HuH-7 (cell line): Measurements from ENCODE around the gene SIRT7.
"Not testable (repeated sequence)": the region's sequence is repeated elsewhere in the genome, so short reads cannot be mapped to it uniquely, and the experiment has no call there.

Source experiments
- DNase-seq: peaks from one replicate; pipeline ENCODE4 v3.0.0; 2011; ENCODE audit warnings: low spot score

The SIRT7 gene

GRCh38 chr17:81918832-81919545 is 1.0 kb upstream of the SIRT7 start:
- no peak for DNase-seq

DNA sequence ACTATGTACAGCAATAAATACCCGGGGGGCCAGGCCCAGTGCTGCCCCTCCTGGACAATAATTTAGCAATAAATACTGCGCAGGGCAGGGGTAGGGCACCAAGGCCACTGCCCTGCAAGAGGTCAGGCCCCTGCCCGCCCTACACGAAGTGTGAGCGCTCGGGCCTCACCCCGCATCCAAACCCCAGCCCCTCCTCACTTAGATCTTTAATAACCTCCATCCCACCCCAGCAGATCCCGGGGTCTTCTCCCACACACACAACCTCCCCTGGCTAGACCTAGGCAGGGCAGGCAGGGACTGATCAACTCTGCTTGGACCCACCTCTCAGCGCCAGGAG is 325 bp upstream of the SIRT7 start:
- DNase-seq, result not testable (repeated sequence)

- DNase-seq, result no peak
These were observed 1.6 kb downstream of the SIRT7 start for GRCh38 chr17:81916234-81917001.

- no peak for DNase-seq
These were observed 2.6 kb downstream of the SIRT7 start for GRCh38 chr17:81915331-81915730.

DNA sequence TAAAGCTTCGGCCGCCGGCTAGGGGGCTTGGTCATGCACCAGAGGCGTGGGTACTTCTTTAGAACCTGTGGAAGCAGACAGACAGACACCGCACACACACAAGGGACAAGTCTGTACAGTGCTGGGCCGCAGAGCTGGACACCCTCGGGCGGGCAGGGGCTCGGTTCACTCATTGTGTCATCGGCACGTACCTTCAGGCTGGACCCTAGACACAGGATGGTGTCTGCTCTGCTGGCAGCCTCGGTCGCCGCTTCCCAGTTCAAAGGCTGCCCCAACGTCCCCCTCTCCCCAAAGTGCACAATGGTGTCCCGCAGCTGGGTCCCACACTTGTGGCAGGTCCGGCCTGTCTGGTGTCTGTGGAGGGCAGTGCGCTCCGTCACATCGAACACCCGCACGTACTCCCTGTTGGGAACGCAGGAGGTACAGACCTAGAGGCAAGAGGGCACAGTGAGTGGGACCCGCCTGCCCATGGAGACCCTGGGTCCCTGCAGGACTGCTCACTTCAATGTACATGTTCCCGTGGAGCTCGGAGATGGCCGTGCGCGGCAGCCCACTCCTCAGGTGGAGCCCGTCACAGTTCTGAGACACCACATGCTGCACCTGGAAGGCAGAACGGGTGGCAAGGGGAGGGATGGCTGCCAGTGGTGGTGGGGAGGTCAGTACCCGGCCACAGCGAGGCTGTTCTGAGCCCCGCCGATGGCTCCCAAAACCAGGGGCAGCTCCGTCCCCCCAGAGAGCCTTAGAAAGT is 3.7 kb downstream of the SIRT7 start:
- no peak for DNase-seq

GRCh38 chr17:81913394-81914102 is 4.4 kb downstream of the SIRT7 start:
- DNase-seq, result no peak

DNA sequence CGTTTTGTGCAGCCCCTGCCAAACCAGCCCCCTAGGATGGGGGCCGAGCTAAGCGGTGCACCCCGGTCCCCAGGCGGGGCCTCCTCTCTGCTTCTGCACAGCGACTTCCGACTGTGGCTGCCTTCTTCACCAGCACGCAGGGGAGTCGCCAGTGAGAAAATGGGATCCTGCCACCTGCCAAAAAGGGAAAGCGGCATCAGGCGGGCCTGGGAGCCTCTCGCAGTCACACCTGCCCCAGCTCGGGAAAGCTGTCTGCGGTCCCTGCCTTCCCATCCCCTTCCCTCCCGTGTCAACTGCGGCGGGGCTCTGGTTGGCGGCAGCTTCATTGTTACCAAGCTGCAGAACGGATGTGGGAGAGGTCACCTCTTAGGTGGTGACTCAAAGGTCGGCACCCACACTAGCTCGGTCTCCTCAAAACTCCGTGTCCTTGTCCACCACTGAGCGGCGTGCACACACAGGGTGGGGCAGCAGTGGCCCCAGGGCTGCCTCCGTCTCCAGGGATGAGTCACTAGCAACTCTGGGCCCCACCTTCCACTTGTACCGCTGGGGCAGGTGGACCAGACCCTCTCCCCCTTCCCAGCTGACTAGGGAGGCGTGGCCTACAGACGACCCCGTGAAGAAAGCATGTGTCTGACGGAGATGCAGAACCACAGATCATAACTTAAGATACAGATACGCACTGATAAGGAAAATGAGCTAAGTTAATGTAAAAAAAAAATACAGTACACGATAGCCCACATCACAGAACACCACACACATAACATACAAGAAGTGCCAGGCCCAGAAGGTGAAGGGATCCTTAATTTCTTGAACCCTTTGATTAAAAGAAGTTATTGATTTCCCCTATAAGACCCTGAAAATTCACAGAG is 5.3 kb downstream of the SIRT7 start:
- no peak for DNase-seq

- no peak for DNase-seq
These were observed 6.0 kb downstream of the SIRT7 start for GRCh38 chr17:81911969-81912368.

DNA sequence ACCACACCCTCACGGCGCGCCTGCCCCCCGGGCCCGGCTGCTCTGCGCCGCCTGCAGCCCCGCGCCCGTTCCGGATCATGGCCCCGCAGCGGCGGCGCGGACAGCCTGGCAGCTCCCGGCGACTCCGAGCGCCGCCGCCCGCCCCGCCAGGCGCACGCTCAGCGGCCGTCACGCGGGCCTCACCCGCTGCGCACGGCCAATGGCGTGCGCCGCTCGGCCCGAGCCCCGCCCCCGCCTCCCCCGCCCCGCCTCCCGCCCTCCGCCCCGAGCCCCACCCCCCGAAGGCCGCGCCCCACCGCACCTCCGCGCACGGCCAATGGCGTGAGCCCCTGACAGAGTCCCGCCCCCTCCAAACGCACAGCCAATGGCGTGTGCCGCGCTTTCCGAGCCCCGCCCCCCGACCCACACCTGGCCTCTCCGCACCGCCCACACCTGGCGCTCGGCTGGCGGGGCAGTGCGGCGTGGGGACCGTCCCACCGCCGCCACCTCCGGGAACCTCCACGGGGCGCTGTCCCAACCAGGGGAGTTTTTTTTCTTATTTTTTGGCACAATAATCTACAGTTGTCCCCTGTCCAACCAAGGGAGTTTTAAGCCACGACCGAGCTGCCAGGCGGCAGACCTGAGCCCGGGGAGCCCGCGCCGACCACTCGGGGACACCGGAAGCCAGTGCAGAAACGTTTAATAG is 6.6 kb downstream of the SIRT7 start, which contains the start of gene PCYT2:
PCYT2 (minus strand) TSS at position 123 of the 685 bp plus-strand sequence; CDS start at position 79, 44 bp downstream.
- peak; percentile 99 for DNase-seq

DNA sequence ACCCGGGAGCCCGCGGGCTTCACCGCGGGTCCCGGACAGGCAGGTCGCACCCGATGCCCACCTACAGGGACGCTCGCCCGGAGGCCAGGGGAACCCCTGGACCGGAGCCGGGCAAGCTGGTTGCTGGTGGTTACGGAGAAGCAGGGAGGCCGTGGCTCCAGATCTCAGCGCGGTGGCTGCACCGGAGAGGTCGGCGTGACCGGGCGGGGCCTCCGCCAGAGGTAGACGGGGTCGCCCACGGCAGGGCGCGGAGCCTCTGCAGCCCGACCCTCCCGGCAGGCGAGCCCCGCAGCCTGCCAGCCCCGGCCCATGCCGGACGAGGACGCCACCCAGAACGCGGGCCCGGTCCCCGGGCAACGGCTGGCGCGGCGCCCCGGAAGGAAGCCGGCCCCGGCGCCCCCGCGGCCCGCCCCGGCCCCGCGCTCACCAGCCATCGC is 7.1 kb downstream of the SIRT7 start:
- DNase-seq, result peak; percentile 43

- peak; percentile 91 for DNase-seq
These were observed 7.8 kb downstream of the SIRT7 start for GRCh38 chr17:81909966-81910839.

DNA sequence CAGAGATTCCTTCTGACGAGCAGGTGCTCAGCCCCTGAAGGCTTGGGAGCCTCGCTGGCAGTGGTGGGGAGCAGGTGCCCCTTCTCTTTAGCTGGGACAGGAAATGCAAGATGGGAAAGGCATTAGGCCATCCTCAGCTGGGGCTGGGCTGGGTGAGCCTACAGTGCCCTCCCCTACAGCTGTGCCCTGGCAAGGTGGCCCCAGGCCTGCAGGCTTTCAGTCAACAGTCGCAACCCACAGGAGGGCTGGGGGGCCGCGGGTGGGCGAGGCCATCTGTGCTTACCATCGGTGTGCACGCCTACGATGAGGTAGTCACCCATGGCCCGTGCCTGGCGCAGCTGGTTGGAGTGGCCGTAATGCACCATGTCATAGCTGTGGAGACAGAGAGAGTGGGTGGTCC is 8.7 kb downstream of the SIRT7 start:
- DNase-seq, result no peak

- no peak for DNase-seq
These were observed 9.2 kb downstream of the SIRT7 start for GRCh38 chr17:81908793-81909192.

GRCh38 chr17:81907219-81908145 is 10.5 kb downstream of the SIRT7 start:
- no peak for DNase-seq

- no peak for DNase-seq
These were observed 11.3 kb downstream of the SIRT7 start for GRCh38 chr17:81906476-81907218.

GRCh38 chr17:81905993-81906392 is 12.0 kb downstream of the SIRT7 start:
- DNase-seq, result no peak

DNA sequence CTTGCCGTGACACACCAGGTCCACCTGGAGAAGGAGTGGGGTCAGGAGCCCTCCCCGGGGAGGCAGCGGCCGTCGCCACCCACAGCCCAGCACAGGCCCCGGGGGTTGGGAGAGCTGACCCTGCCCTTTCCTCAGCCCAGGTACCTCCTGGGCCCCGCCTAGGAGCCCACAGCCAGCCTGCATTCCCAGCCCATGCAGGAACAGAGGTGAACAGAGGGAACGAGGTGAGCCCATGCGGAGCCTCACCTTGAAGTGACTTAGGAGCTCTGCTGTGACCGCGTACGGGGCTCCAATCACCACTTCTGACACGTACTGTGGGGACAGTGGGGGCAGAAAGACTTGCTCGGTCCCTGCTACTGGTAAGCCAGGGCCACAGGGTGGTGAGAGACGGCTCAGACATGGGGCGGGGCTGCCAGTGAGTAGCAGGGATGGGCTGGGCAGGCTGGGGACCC is 12.5 kb downstream of the SIRT7 start:
- DNase-seq, result no peak
